DMS 273 (cell line): Measurements from ENCODE around the gene FAM76B.

Experiments
- DNase-seq: peaks from one replicate; lab custom pipeline; 2025; ENCODE audit not compliant: unreplicated experiment; lab: John Stamatoyannopoulos, UW

Gene FAM76B

GRCh38 chr11:95792700-95793099, 3.1 kb upstream of the FAM76B start:
- no peak for DNase-seq

DNA sequence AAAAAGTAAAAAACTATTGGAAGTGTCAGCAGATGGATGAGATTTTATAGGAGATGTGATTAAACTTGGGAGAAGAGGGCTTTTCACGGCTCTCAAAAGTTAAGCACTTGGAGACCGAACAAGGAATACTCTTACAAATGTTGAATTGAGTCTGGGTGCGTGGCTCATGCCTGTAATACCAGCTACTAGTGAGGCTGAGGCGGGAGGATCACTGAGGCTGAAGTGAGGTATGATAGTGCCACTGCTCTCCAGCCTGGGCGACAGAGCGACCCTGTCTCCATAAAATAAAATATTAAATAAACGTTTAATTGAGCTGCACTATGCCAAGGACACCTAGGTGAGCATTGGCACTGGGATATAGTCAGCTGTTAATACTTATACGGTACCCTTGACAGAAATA, 2.6 kb upstream of the FAM76B start:
- no peak for DNase-seq

DNA sequence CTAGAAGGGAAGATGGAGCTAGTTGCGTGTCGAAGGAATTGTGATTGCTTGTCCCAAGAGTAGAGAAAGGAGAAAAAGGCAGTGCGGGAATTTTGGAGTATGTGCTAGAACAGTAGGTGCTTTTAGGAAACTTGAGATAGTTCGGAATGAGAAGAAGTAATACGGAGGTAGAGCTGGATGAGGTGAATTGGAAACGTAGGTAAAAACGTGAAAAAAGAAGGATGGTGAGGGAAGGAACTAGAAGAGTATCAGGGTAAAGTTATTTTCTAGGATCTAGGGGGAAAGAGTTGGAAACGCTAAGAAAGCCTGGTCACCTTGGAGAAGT, 2.1 kb upstream of the FAM76B start:
- DNase-seq, result no peak

GRCh38 chr11:95790933-95791708, 1.5 kb upstream of the FAM76B start:
- peak; percentile 68 for DNase-seq

GRCh38 chr11:95790123-95790932, 746 bp upstream of the FAM76B start, which contains the start of gene CEP57:
Gene CEP57 (plus strand): TSS chr11:95790498. CDS start chr11:95790699, 201 bp downstream.
- DNase-seq, result peak; percentile 97

DNA sequence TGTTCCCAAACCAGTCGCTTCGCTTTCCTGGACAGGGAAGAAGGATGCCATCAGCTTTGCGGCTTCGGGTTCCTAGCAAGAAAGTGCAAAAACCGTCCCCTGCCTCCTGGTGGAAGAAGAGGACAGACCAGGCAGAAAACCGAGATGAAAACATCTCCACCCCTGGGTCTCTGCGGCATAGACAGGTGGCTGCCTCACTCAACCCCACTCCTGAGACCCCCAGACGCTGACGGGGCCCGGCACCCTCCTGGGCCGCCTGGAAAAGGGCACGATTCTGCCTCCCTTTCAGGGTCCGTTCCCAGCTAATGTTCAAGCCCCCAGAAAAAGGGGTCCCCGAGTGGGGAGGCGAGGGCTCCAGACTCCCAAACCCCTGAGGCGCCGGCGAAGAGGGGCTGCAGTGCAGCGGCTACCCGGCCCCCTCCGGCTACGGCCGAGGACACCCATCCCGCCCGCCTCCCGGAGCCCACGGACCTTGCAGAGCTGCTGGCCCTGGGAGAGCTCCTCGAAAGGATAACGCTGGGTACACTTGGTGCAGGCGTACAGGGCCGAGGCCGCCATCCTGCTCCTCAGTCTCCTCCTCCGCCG, 569 bp downstream of the FAM76B start:
- peak; percentile 69 for DNase-seq

DNA sequence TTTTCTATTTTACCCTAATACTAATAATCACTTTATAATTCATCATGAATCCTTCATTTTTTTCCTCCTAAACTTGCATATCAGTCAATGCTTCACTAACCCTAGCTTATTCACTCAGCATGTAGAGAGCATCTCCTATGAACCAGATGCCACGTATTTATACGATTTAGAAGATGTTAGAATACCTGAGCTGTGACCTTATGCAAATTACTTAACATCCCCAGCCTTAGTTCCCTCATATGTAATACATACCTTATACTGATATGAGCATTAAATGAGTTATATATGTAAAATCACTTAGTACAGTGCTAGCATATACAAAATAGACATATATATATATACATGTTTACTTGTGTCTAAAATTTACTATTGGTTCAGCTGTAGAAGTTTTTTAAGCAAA, 9.0 kb downstream of the FAM76B start:
- DNase-seq, result no peak

DNA sequence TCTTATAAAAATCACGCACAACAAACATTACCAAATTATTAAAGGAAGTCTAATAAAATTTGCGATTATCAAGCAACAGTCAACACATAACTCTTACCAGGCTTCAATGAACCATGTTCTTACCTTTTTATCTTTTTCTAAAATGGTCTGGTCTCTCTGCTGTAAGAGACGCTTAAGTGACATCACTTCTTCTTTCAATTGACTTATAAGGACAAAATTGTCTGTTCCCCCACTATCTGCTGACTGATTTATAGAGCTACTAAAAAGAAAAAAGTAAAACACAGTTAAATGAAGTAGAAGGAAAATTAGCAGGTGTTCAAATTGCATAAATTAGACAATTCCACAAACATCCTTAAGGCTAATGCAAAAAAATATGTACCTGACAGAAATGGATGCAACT, 10.9 kb downstream of the FAM76B start:
- no peak for DNase-seq

DNA sequence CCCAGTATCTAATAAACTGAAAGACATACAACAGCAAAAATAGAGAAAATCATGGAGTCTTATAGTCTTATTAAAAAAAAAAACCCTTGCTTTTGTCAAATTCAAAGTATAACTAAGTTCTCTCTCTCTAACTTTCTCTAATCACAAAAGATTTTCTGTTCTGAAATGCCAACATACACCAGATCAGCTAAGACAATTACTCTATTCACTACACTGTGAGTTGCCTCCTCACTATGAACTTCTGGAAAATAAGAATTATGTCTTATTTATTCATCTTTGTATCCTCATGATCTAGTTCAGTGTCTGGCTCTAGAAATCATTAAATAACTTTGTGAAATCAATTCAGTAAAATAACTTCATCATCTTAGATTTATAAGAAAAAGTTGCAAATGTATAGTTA, 12.7 kb downstream of the FAM76B start:
- no peak for DNase-seq

GRCh38 chr11:95768521-95768920, 21.1 kb downstream of the FAM76B start:
- DNase-seq, result no peak

DNA sequence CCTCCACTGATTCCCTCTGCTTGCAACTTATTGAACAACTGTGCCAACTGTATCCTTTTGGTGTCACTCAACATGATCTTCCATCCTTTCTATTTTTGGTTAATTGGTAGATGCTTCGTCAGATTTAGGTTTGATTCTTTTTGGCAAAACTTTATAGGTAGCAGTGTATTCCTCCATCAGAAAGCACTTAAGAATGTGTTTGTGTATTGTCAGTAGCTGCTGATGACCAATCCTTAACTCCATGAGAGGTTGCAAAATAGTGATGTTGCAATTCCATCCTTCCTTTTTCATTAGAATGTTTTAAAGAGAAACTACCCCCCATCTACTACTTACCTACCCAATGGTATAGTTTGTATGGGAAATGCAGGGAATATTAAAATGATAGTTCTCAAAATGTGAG, 22.1 kb downstream of the FAM76B start:
- DNase-seq, result no peak

- no peak for DNase-seq
Observed at GRCh38 chr11:95766701-95767100, 22.9 kb downstream of the FAM76B start.

GRCh38 chr11:95764267-95764898, 25.2 kb downstream of the FAM76B start:
- DNase-seq, result peak; percentile 72

- no peak for DNase-seq
Observed at GRCh38 chr11:95762534-95762933, 27.0 kb downstream of the FAM76B start.

- DNase-seq, result peak; percentile 49
Observed at GRCh38 chr11:95760941-95761340, 28.6 kb downstream of the FAM76B start.

DNA sequence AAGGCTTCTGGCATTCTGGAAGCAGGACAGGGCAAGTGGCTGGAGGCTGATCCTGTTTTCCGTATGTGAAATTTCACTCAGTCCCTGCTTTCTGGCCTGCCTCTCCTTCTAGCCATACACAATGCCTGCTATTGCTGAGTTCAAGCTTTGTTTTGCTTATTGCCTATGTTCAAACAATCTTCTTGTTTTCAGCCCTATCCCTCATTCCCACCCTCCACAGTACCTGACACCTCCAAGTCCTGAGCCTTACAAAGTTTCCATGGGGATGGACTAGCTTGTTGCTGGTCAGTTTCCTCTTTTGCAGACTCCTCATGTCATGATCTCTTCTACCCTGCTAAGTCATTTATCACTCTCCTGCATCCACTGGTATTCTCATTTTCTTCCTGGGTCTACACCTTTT, 38.1 kb downstream of the FAM76B start:
- DNase-seq, result no peak

DNA sequence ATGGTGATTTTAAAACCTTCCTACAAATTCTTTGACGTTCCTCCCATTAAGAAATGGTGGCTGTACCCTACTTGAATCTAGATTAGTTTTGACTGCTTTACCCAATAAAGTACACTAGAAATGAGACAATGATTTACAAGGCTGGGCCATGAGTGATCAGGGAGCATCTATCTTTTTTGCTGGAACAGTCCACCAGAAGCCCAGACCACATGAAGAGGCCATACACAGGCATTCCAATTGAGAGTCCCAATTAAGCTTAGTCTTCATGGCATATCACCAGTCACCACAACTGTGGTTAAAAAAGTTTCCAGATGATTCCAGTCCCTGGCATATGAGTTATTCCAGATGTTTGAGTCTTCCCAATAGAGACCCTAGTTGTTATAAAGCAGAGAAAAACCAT, 39.5 kb downstream of the FAM76B start:
- DNase-seq, result no peak

GRCh38 chr11:95739108-95739938, 50.3 kb downstream of the FAM76B start:
- DNase-seq, result peak; percentile 1

- no peak for DNase-seq
Observed at GRCh38 chr11:95736809-95737208, 52.8 kb downstream of the FAM76B start.

DNA sequence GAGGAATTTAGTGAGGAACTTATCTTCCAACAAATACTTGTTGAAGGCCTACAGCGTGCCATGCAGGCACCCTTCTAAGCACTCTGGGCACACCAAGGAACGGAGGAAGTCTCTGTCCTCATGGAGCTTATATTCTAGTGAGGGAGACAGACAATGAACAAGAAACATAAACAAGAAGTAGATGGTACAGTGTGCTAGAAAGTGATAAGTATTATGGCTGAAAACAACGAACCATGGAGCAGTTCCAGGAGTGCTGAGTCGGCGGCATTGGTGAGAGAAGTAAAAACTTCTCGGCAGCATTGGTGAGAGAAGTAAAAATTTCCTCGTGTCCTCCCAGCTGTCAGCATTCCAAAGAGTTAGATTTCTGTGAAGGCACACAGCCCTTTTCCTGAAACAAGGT, 53.2 kb downstream of the FAM76B start:
- DNase-seq, result no peak
